Liver (tissue), 9 donors: ENCODE data around the gene PRMT2. TPM values are rescaled to one million over a fixed set of nuclear protein-coding genes. Genes with fewer than 3 reads are reported as not detected.

Experiments used
- DNase-seq: peaks from one replicate; pipeline ENCODE4 v3.0.0-alpha.2; 2017; ENCODE audit warnings: low spot score
- H3K27ac ChIP-seq, 2 donors: one replicate each; pipeline ENCODE4 v1.7.0; 2013; ENCODE audit warnings: inconsistent platforms in 2 of 2, low read length in 2 of 2, control low read depth in 1 of 2, low read depth in 1 of 2, mild to moderate bottlenecking in 1 of 2
- H3K27me3 ChIP-seq, 4 donors: one replicate each; pipeline versions ENCODE4 v1.6.1 to v1.7.0; 2013; ENCODE audit warnings: low read length in 3 of 4, inconsistent platforms in 1 of 4, mild to moderate bottlenecking in 1 of 4, moderate library complexity in 1 of 4; ENCODE audit not compliant: control insufficient read depth in 4 of 4, insufficient read depth in 4 of 4
- H3K36me3 ChIP-seq, 4 donors: one replicate each; pipeline versions ENCODE4 v1.6.1 to v1.7.0; 2013; ENCODE audit warnings: low read length in 3 of 4, mild to moderate bottlenecking in 3 of 4, low read depth in 1 of 4, moderate library complexity in 1 of 4; ENCODE audit not compliant: control insufficient read depth in 4 of 4, insufficient read depth in 3 of 4
- H3K4me1 ChIP-seq, 4 donors: one replicate each; pipeline versions ENCODE4 v1.6.1 to v1.7.0; 2013; ENCODE audit warnings: low read length in 3 of 4, mild to moderate bottlenecking in 3 of 4, moderate library complexity in 1 of 4; ENCODE audit not compliant: control insufficient read depth in 4 of 4, insufficient read depth in 4 of 4
- H3K4me3 ChIP-seq, 3 donors: one replicate each; pipeline versions ENCODE4 v1.6.1 to v1.7.0; 2013; ENCODE audit warnings: low read length in 3 of 3, control low read depth in 1 of 3, low read depth in 1 of 3, mild to moderate bottlenecking in 1 of 3
- H3K9ac ChIP-seq, 2 donors: one replicate each; pipeline ENCODE4 v1.7.0; 2013; ENCODE audit warnings: low read length in 2 of 2, mild to moderate bottlenecking in 2 of 2, moderate library complexity in 2 of 2, control low read depth in 1 of 2, low read depth in 1 of 2
- H3K9me3 ChIP-seq, 4 donors: one replicate each; pipeline versions ENCODE4 v1.6.1 to v1.7.0; 2013; ENCODE audit warnings: low read length in 3 of 4; ENCODE audit not compliant: control insufficient read depth in 4 of 4
- CTCF ChIP-seq: fragments of 150-350 bp; IDR thresholded peaks from 2 replicates; pipeline ENCODE4 v1.5.1; 2017; ENCODE audit warnings: improper control_type of control experiment, low read depth, low read length; ENCODE audit not compliant: missing input control
- EGR1 ChIP-seq, 2 donors: IDR thresholded peaks; 2 replicates each; pipeline ENCODE4 v1.6.1; 2016 to 2018; ENCODE audit warnings: antibody characterized with exemption in 2 of 2, low read depth in 2 of 2
- FOXA1 ChIP-seq: IDR thresholded peaks from 2 replicates; pipeline ENCODE4 v1.6.1; 2016; ENCODE audit warnings: antibody characterized with exemption
- FOXA2 ChIP-seq: IDR thresholded peaks from 2 replicates; pipeline ENCODE4 v1.6.1; 2016; ENCODE audit warnings: antibody characterized with exemption
- GABPA ChIP-seq, 2 donors: IDR thresholded peaks in 1 of 2; conservative IDR thresholded peaks in 1 of 2; 2 replicates each; pipeline ENCODE4 v1.6.1; 2016; ENCODE audit warnings: antibody characterized with exemption in 2 of 2, mild to moderate bottlenecking in 1 of 2, moderate library complexity in 1 of 2
- HNF4A ChIP-seq, 2 donors: conservative IDR thresholded peaks; 2 replicates each; pipeline ENCODE4 v1.6.1; 2016; ENCODE audit warnings: antibody characterized with exemption in 2 of 2, mild to moderate bottlenecking in 2 of 2
- HNF4G ChIP-seq: IDR thresholded peaks from 2 replicates; pipeline ENCODE4 v1.6.1; 2016; ENCODE audit warnings: antibody characterized with exemption
- JUND ChIP-seq, 2 donors: IDR thresholded peaks; 2 replicates each; pipeline ENCODE4 v1.6.1; 2016; ENCODE audit warnings: antibody characterized with exemption in 2 of 2
- MAX ChIP-seq: IDR thresholded peaks from 2 replicates; pipeline ENCODE4 v1.6.1; 2016; ENCODE audit warnings: antibody characterized with exemption
- NR2F2 ChIP-seq: IDR thresholded peaks from 2 replicates; pipeline ENCODE4 v1.6.1; 2016; ENCODE audit warnings: antibody characterized with exemption
- RAD21 ChIP-seq, 2 donors: IDR thresholded peaks; 2 replicates each; pipeline ENCODE4 v1.6.1; 2016; ENCODE audit warnings: antibody characterized with exemption in 2 of 2, mild to moderate bottlenecking in 2 of 2
- RXRA ChIP-seq, 2 donors: IDR thresholded peaks; 2 replicates each; pipeline ENCODE4 v1.6.1; 2017 to 2018; ENCODE audit warnings: antibody characterized with exemption in 2 of 2, mild to moderate bottlenecking in 1 of 2
- SP1 ChIP-seq: IDR thresholded peaks from 2 replicates; pipeline ENCODE4 v1.6.1; 2018; ENCODE audit warnings: antibody characterized with exemption, mild to moderate bottlenecking
- TAF1 ChIP-seq: conservative IDR thresholded peaks from 2 replicates; pipeline ENCODE4 v1.6.1; 2016; ENCODE audit warnings: antibody characterized with exemption, mild to moderate bottlenecking
- YY1 ChIP-seq: IDR thresholded peaks from 2 replicates; pipeline ENCODE4 v1.6.1; 2016; ENCODE audit warnings: antibody characterized with exemption, mild to moderate bottlenecking
- WGBS: extraction: QIAGEN DNeasy Blood & Tissue Kit; methylation state at CpG from one replicate; pipeline ENCODE4 v1.1.7; 2013; 5-methylcytosine and 5-hydroxymethylcytosine counted together
- polyA plus RNA-seq, 2 donors: library from polyadenylated mRNA; stranded (reverse) in 1 of 2; unstranded in 1 of 2; fragments of 200-250 nt in 1 of 2; fragments of >200 nt in 1 of 2; fragmentation: Nextera tagmentation in 1 of 2; extraction: Ambion mirVana in 1 of 2; gene quantifications; one replicate each; pipeline versions ENCODE4 v1.2.1 to v1.2.3, GENCODE V29; 2013 to 2015
- total RNA-seq, 2 donors: library from RNA; depleted of rRNA; stranded (reverse); fragments of >200 nt; gene quantifications; one replicate each; pipeline ENCODE4 v1.2.3, GENCODE V29; 2014
- TF ChIP-seq, protein P1 (sequence below): IDR thresholded peaks from 2 replicates; pipeline ENCODE4 v1.6.1; 2016; ENCODE audit warnings: antibody characterized with exemption
- TF ChIP-seq, protein P2 (sequence below): IDR thresholded peaks from 2 replicates; pipeline ENCODE4 v1.6.1; 2016; ENCODE audit warnings: antibody characterized with exemption, mild to moderate bottlenecking
- TF ChIP-seq, protein P3 (sequence below): IDR thresholded peaks from 2 replicates; pipeline ENCODE4 v1.6.1; 2016; ENCODE audit warnings: antibody characterized with exemption
- donor health status: healthy.
- donor health status: healthy.
- donor health status: healthy.
- donor health status: healthy.
- donor health status: healthy.

PRMT2 gene
- total and polyA plus RNA-seq, 4 donors: 17.9 to 29.2 (median 23.2) TPM

DNA sequence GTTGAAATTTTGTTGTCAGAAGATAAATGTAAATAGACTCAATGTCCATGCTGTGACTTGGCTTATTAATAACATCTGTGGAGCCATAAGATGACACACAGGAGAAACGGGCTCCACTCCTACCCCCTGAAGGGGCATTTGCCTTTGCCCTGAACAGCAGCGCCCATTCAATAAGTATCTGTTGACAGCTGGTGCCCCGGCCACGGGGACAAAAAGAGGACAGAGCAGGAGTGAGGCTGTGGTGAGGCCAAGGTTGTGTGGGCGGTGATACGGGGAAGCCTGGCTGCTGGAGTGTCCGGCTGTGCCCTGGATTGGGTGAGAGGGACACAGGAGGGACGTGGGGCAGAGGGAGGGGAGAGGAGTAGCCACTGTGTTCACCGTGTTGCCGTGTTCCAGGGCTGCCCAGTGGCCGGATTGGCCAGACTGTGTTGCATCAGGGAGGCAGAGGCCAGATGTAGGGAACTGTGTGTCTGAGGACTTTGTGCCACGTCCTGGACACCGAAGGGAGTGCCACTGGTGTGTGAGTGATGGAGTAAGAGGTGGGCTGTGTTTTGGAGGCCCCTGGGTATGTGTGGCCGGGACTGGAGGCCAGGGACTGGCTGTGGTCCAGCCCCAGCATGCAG lies 15.1 kb downstream of the PRMT2 start:
- Histone ChIP-seq H3K9me3 (peaks cover 0 to 5% (median 2%) of the 10 kb centered on the region in 4 donors), H3K36me3 (peaks cover 24 to 71% (median 56%) of the 10 kb centered on the region in 4 donors), H3K27me3 (no peaks in the 10 kb centered on the region), H3K4me1 (no peaks in the 10 kb centered on the region), H3K27ac (no peak overlapping the region), H3K4me3 (no peak overlapping the region), H3K9ac (no peak overlapping the region)
- WGBS: 95% methylated on average over 14 of the region's 14 CpGs
- DNase-seq: no peak
- no peak for TF ChIP-seq NR2F2
- no peak for TF ChIP-seq FOXA2
- no peak for TF ChIP-seq HNF4G
- no peak for TF ChIP-seq CTCF
- no peak for TF ChIP-seq MAX
- no peak for TF ChIP-seq RAD21 (IDR thresholded peaks at IDR 0.05)
- no peak for TF ChIP-seq RXRA (IDR thresholded peaks at IDR 0.05)
- TF ChIP-seq EGR1 (IDR thresholded peaks at IDR 0.05; ENCODE audit: low read depth in 2 of 2): no peak
- TF ChIP-seq YY1: no peak
- TF ChIP-seq, protein P1, sequence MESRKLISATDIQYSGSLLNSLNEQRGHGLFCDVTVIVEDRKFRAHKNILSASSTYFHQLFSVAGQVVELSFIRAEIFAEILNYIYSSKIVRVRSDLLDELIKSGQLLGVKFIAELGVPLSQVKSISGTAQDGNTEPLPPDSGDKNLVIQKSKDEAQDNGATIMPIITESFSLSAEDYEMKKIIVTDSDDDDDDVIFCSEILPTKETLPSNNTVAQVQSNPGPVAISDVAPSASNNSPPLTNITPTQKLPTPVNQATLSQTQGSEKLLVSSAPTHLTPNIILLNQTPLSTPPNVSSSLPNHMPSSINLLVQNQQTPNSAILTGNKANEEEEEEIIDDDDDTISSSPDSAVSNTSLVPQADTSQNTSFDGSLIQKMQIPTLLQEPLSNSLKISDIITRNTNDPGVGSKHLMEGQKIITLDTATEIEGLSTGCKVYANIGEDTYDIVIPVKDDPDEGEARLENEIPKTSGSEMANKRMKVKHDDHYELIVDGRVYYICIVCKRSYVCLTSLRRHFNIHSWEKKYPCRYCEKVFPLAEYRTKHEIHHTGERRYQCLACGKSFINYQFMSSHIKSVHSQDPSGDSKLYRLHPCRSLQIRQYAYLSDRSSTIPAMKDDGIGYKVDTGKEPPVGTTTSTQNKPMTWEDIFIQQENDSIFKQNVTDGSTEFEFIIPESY: no peak
- no peak for TF ChIP-seq HNF4A (conservative IDR thresholded peaks at IDR 0.05)
- no peak for TF ChIP-seq TAF1
- no peak for TF ChIP-seq JUND (IDR thresholded peaks at IDR 0.05)
- TF ChIP-seq, protein P2, sequence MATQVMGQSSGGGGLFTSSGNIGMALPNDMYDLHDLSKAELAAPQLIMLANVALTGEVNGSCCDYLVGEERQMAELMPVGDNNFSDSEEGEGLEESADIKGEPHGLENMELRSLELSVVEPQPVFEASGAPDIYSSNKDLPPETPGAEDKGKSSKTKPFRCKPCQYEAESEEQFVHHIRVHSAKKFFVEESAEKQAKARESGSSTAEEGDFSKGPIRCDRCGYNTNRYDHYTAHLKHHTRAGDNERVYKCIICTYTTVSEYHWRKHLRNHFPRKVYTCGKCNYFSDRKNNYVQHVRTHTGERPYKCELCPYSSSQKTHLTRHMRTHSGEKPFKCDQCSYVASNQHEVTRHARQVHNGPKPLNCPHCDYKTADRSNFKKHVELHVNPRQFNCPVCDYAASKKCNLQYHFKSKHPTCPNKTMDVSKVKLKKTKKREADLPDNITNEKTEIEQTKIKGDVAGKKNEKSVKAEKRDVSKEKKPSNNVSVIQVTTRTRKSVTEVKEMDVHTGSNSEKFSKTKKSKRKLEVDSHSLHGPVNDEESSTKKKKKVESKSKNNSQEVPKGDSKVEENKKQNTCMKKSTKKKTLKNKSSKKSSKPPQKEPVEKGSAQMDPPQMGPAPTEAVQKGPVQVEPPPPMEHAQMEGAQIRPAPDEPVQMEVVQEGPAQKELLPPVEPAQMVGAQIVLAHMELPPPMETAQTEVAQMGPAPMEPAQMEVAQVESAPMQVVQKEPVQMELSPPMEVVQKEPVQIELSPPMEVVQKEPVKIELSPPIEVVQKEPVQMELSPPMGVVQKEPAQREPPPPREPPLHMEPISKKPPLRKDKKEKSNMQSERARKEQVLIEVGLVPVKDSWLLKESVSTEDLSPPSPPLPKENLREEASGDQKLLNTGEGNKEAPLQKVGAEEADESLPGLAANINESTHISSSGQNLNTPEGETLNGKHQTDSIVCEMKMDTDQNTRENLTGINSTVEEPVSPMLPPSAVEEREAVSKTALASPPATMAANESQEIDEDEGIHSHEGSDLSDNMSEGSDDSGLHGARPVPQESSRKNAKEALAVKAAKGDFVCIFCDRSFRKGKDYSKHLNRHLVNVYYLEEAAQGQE: no peak
- no peak for TF ChIP-seq GABPA (IDR thresholded peaks at IDR 0.05 in 1 of 2, conservative IDR thresholded peaks at IDR 0.05 in 1 of 2)
- TF ChIP-seq FOXA1: no peak
- no peak for TF ChIP-seq SP1
- TF ChIP-seq, protein P3, sequence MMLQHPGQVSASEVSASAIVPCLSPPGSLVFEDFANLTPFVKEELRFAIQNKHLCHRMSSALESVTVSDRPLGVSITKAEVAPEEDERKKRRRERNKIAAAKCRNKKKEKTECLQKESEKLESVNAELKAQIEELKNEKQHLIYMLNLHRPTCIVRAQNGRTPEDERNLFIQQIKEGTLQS: no peak
